CD4-positive, alpha-beta T cell (primary cell): Measurements from ENCODE around the gene APEH. TPM values are rescaled to one million over a fixed set of nuclear protein-coding genes. Genes with fewer than 3 reads are reported as not detected.

Source experiments
- ATAC-seq: fragments of 200-7000 bp; cut with Tn5 transposase; one replicate; pipeline ENCODE4 v1.10.0; 2022; ENCODE audit warnings: mild to moderate bottlenecking; ENCODE audit not compliant: poor library complexity
- CTCF ChIA-PET: fragments of 350-600 bp; sonication (Branson Sonifier 250); formaldehyde crosslinking; loops from one replicate; lab custom pipeline; 2021; ENCODE audit warnings: antibody characterized with exemption, inconsistent platforms; lab: Charles Lee
- POLR2A ChIA-PET: fragments of 350-600 bp; sonication (Branson Sonifier 250); formaldehyde crosslinking; loops from one replicate; lab custom pipeline; 2021; ENCODE audit warnings: antibody characterized with exemption, inconsistent platforms; lab: Charles Lee
- DNase-seq, 14 experiments: peaks; one replicate each; pipeline ENCODE4 v3.0.0-alpha.2; 2013 to 2020; ENCODE audit warnings: mixed read lengths in 2 of 14
- H3K27ac ChIP-seq, 2 donors: one replicate each; pipeline versions ENCODE4 v1.5.1 to v1.7.0; 2013; ENCODE audit warnings: low read length in 2 of 2, low read depth in 1 of 2, mild to moderate bottlenecking in 1 of 2
- H3K27me3 ChIP-seq, 2 experiments: 1 replicate in 1 of 2; 2 replicates in 1 of 2; pipeline versions ENCODE4 v1.6.1 to v1.7.0; 2013; ENCODE audit warnings: low read length in 2 of 2, control low read depth in 1 of 2, mild to moderate bottlenecking in 1 of 2, moderate library complexity in 1 of 2; ENCODE audit not compliant: insufficient read depth in 2 of 2, control insufficient read depth in 1 of 2
- H3K36me3 ChIP-seq: one replicate; pipeline ENCODE4 v1.6.1; 2013; ENCODE audit warnings: low read length, control low read depth; ENCODE audit not compliant: insufficient read depth
- H3K4me1 ChIP-seq: one replicate; pipeline ENCODE4 v1.6.1; 2013; ENCODE audit warnings: low read length, control low read depth; ENCODE audit not compliant: insufficient read depth
- H3K4me3 ChIP-seq: one replicate; pipeline ENCODE4 v1.5.1; 2013; ENCODE audit warnings: mild to moderate bottlenecking, low read length, moderate library complexity
- H3K9me3 ChIP-seq, 2 experiments: 1 replicate in 1 of 2; 2 replicates in 1 of 2; pipeline versions ENCODE4 v1.6.1 to v1.7.0; 2013; ENCODE audit warnings: low read length in 2 of 2, mild to moderate bottlenecking in 2 of 2, control low read depth in 1 of 2, moderate library complexity in 1 of 2; ENCODE audit not compliant: control insufficient read depth in 1 of 2, insufficient read depth in 1 of 2
- H3K27ac Mint-ChIP-seq: one replicate; pipeline ENCODE4 v1.8.0; 2020; ENCODE audit warnings: mixed read lengths
- H3K27me3 Mint-ChIP-seq: one replicate; pipeline ENCODE4 v1.8.0; 2021; ENCODE audit warnings: mixed read lengths
- H3K36me3 Mint-ChIP-seq: one replicate; pipeline ENCODE4 v1.8.0; 2021; ENCODE audit warnings: low read depth, mixed read lengths
- H3K4me1 Mint-ChIP-seq: one replicate; pipeline ENCODE4 v1.8.0; 2021; ENCODE audit warnings: low read depth, mixed read lengths
- H3K4me3 Mint-ChIP-seq: one replicate; pipeline ENCODE4 v1.8.0; 2020; ENCODE audit warnings: mild to moderate bottlenecking, mixed read lengths
- H3K9me3 Mint-ChIP-seq: one replicate; pipeline ENCODE4 v1.8.0; 2020; ENCODE audit warnings: mixed read lengths
- CTCF ChIP-seq: fragments of 200-600 bp; IDR thresholded peaks from one replicate; pipeline ENCODE4 v1.8.0; 2022; ENCODE audit warnings: antibody characterized with exemption, mild to moderate bottlenecking
- intact Hi-C, 2 experiments: fragments of 100-400 bp; cut with DNase I in 1 of 2; cut with micrococcal nuclease in 1 of 2; formaldehyde crosslinking; loops; one replicate each; pipeline versions ENCODE4 v1.15.1 to v1.9.0; 2023 to 2025; cut with DNase I, micrococcal nuclease
- total RNA-seq, 174 experiments: library from RNA in 2 of 174; stranded (reverse) in 2 of 174; gene quantifications; one replicate each; pipeline ENCODE4 v1.2.3 and lab custom pipeline; 2021 to 2026

Gene APEH
- total RNA-seq, 2 experiments from 2014 or later = 44.3 to 45.5 TPM

DNA sequence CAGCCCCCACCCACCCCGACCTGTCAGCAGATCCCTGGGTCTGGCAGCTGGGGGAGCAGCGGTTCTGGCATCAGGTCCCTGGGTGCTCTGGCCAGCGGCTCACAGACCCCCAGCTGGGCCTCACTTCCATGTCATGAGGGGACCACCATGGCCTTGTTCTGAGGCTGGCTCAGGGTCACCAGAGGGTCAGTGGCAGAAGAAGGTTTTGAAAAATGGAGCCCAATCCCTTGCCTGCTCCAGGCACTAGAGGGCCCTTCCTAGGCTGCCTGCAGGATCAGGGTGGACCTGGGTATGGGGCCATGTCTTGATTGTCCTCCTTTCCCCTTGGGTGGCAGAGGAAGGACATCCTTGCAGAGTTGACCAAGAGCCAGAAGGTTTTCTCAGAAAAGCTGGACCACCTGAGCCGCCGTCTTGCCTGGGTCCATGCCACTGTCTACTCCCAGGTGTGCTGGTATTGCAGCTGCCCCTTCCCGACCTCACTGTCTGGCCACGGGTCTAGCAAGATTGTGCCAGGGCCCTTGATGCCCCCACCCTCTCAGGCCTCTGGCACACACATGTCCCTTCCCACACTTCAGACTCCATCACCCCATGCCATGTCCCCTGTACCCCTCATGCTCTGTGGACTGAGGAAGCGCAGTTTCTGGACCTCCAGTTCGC is 32.4 kb downstream of the APEH start:
- H3K27me3 ChIP-seq = no peaks in the 10 kb centered on the region
- H3K9me3 Mint-ChIP-seq = no peaks in the 10 kb centered on the region
- POLR2A ChIA-PET = interaction anchor here (0.6 kb wide), 1 partner anchor 207 kb away, joined by 4 read pairs; no protein-coding TSS in a partner anchor
- no peaks in the 10 kb centered on the region for H3K27me3 Mint-ChIP-seq
- intact Hi-C loops = no loop called here
- DNase-seq (no peak), ATAC-seq (no peak)
- H3K36me3 ChIP-seq = peaks cover 31% of the 10 kb centered on the region
- H3K4me3 Mint-ChIP-seq = no peak overlapping the region
- H3K27ac Mint-ChIP-seq = no peak overlapping the region
- H3K4me1 Mint-ChIP-seq = peaks cover 6% of the 10 kb centered on the region
- no peak overlapping the region for H3K27ac ChIP-seq
- no peak for TF ChIP-seq CTCF
- H3K4me3 ChIP-seq = no peak overlapping the region
- CTCF ChIA-PET = no interaction called here
- H3K9me3 ChIP-seq = no peaks in the 10 kb centered on the region
- peaks cover 28% of the 10 kb centered on the region for H3K36me3 Mint-ChIP-seq
- peaks cover 5% of the 10 kb centered on the region for H3K4me1 ChIP-seq

GRCh38 chr3:49707113-49707480 is 32.9 kb downstream of the APEH start:
- H3K36me3 ChIP-seq = peaks cover 26% of the 10 kb centered on the region
- H3K9me3 ChIP-seq = no peaks in the 10 kb centered on the region
- POLR2A ChIA-PET = interaction anchor here (0.6 kb wide), 1 partner anchor 43 kb away, joined by 3 read pairs; no protein-coding TSS in a partner anchor
- H3K4me1 ChIP-seq = peaks cover 5% of the 10 kb centered on the region
- H3K36me3 Mint-ChIP-seq = peaks cover 28% of the 10 kb centered on the region
- TF ChIP-seq CTCF = no peak
- no peak overlapping the region for H3K27ac ChIP-seq
- no peaks in the 10 kb centered on the region for H3K27me3 Mint-ChIP-seq
- no peak overlapping the region for H3K4me3 ChIP-seq
- no peaks in the 10 kb centered on the region for H3K9me3 Mint-ChIP-seq
- CTCF ChIA-PET = no interaction called here
- intact Hi-C loops = no loop called here
- ATAC-seq (no peak), DNase-seq (no peak)
- no peaks in the 10 kb centered on the region for H3K27me3 ChIP-seq
- no peak overlapping the region for H3K4me3 Mint-ChIP-seq
- no peak overlapping the region for H3K27ac Mint-ChIP-seq
- H3K4me1 Mint-ChIP-seq = peaks cover 6% of the 10 kb centered on the region

- H3K4me3 ChIP-seq = no peak overlapping the region
- DNase-seq (no peak), ATAC-seq (no peak)
- peaks cover 14% of the 10 kb centered on the region for H3K36me3 ChIP-seq
- Mint-ChIP-seq H3K36me3 (peaks cover 15% of the 10 kb centered on the region), H3K4me3 (no peak overlapping the region), H3K4me1 (no peaks in the 10 kb centered on the region), H3K9me3 (no peaks in the 10 kb centered on the region), H3K27ac (no peak overlapping the region), H3K27me3 (no peaks in the 10 kb centered on the region)
- H3K27me3 ChIP-seq = no peaks in the 10 kb centered on the region
- intact Hi-C loops = no loop called here
- ChIA-PET CTCF (no interaction called here), POLR2A (no interaction called here)
- H3K27ac ChIP-seq = no peak overlapping the region
- peaks cover 12% of the 10 kb centered on the region for H3K4me1 ChIP-seq
- TF ChIP-seq CTCF = no peak
- no peaks in the 10 kb centered on the region for H3K9me3 ChIP-seq
Observed at GRCh38 chr3:49709852-49710251, 35.7 kb downstream of the APEH start.
